WERI-Rb-1 (cell line): ENCODE results near the gene FBRSL1.

Experiments used
- DNase-seq: peaks from one replicate; pipeline ENCODE4 v3.0.0-alpha.2; 2020
- H3K27ac ChIP-seq: fragments of 250-450 bp; sonication (Bioruptor Pico); 2 replicates; pipeline ENCODE4 v1.5.1; 2020; ENCODE audit warnings: mild to moderate bottlenecking, moderate library complexity
- H3K27me3 ChIP-seq: fragments of 250-450 bp; sonication (Bioruptor Pico); 2 replicates; pipeline ENCODE4 v1.5.1; 2021; ENCODE audit warnings: mild to moderate bottlenecking, low read depth, moderate library complexity; ENCODE audit not compliant: insufficient read depth, severe bottlenecking
- H3K36me3 ChIP-seq: fragments of 250-450 bp; sonication (Bioruptor Pico); 2 replicates; pipeline ENCODE4 v1.5.1; 2020; ENCODE audit warnings: mild to moderate bottlenecking, moderate library complexity
- H3K4me3 ChIP-seq: 2 replicates; pipeline ENCODE4 v1.5.1; 2011; ENCODE audit warnings: low read depth, mild to moderate bottlenecking, control low read depth, low read length
- H3K9me3 ChIP-seq: fragments of 250-450 bp; sonication (Bioruptor Pico); 2 replicates; pipeline ENCODE4 v1.5.1; 2021; ENCODE audit warnings: mild to moderate bottlenecking, moderate library complexity; ENCODE audit not compliant: severe bottlenecking
- CTCF ChIP-seq: IDR thresholded peaks from 2 replicates; pipeline ENCODE4 v1.5.1; 2011; ENCODE audit warnings: low read depth, mild to moderate bottlenecking, control low read depth, inconsistent platforms, low read length

FBRSL1 gene

DNA sequence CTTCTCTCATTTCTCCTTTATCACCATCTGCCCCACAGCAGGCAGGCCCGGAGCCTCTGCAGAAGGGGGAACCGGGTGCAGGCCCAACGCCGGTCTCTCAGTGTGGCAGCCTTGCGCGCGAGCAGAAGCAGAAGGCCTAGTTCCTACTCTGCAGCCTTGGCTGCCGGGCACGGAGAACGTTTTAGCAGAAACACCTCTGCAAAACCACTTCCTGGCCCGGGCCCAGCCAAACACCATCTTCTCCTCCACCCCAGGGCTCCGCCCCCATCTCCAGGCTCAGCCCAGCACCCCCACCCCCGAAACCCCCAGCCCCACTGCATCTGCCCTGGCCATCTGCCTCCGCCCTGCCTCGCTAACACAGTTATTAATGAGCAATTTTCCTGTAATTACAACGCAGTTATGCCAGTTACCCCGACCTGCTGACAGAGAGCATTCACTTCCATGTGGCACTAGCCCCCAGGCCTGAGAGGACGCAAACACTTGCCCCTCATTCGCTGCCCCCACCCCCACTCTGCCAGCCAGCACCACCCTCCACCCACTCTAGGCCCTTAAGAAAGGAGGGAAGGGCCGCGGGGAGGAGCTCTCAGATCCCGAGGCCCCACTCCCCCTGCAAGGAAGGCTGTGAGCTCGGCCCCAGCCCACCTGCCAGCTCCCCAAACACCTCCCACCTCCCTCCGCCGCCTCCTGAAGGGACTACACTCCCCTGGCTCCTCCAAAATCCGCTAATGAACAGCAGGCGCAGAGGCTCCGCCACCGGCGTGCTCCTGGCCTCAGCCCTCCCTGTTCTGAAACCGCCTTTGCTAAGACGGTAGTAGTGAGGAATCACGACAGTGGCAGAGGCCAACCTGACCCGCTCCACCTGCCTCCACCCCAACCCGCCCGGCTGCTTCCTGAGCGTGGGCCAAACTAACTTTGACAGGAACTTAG lies 44.7 kb upstream of the FBRSL1 start:
- Histone ChIP-seq H3K27me3 (no peaks in the 10 kb centered on the region), H3K4me3 (peak overlapping the region; percentile 36), H3K9me3 (no peaks in the 10 kb centered on the region), H3K27ac (peak overlapping the region; percentile 99), H3K36me3 (no peaks in the 10 kb centered on the region)
- DNase-seq, result peak; percentile 90
- no peak for TF ChIP-seq CTCF

DNA sequence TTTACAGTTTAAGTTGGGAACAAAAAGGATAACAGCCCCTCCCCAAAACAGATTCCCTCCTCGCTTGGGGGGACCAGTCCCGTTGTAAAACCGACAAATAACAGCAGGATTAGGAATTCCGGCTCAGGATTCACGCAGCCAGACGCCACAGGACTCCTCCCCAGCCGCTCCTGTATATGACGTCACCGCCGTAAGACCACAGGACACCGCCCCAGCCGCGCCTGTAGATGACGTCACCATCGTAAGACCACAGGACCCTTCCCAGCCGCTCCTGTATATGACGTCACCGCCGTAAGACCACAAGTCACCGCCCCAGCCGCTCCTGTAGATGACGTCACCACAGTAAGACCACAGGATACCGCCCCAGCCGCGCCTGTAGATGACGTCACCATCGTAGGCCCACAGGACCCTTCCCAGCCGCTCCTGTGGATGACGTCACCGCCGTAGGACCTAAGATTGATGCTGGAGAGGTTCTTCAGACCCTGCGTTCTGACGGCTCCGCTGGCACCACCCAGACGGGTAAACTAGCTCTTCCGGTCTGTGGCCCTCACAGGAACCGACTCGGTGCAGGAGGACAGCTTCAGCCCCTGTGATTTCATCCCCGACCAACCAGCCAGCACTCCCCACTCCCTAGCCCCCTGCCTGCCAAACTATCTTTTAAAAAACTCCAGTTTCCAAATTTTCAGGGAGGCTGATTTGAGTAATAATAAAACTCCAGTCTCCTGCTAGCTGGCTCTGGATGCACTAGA lies 43.9 kb upstream of the FBRSL1 start:
- Histone ChIP-seq H3K27me3 (no peaks in the 10 kb centered on the region), H3K9me3 (no peaks in the 10 kb centered on the region), H3K36me3 (no peaks in the 10 kb centered on the region), H3K4me3 (peak overlapping the region; percentile 36), H3K27ac (peak overlapping the region; percentile 99)
- DNase-seq, result peak; percentile 88
- no peak for TF ChIP-seq CTCF

DNA sequence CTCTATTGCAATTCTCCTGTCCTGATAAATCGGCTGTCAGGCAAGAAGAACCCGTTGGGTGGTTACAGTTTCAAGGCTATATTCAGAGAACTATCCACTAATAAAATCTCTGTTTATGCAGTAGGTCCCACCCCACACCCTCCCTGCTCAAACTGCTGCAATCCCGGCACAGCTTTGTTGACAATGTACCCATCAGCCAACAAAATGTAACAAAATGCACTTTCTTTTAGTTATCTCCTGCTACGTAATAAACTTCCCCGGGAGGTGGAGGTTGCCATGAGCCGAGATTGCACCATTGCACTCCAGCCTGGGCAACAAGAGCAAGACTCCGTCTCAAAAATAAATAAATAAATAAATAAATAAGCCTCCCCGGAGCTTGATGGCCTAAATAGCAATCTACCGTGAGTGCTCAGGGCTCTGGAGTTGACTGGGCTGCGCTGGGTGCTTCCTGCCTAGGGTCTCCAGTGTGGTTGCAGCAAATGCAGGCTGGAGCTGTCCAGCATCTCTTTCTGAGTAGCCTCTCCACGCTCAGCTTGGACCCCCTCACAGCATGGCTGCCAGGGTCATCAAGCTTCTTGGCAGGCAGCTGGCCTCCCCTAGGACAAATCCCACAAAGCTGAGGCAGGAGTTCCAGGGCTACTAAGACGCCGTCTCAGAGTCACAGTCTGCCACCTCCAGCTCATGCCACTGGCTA lies 43.2 kb upstream of the FBRSL1 start:
- Histone ChIP-seq H3K4me3 (no peak overlapping the region), H3K27ac (peak overlapping the region; percentile 99), H3K9me3 (no peaks in the 10 kb centered on the region), H3K36me3 (no peaks in the 10 kb centered on the region), H3K27me3 (no peaks in the 10 kb centered on the region)
- DNase-seq, result peak; percentile 39
- TF ChIP-seq CTCF, result no peak

GRCh38 chr12:132447327-132447720 lies 42.6 kb upstream of the FBRSL1 start:
- H3K9me3 ChIP-seq, result no peaks in the 10 kb centered on the region
- DNase-seq, result no peak
- no peaks in the 10 kb centered on the region for H3K27me3 ChIP-seq
- no peak for TF ChIP-seq CTCF
- H3K27ac ChIP-seq, result peak overlapping the region; percentile 99
- H3K36me3 ChIP-seq, result no peaks in the 10 kb centered on the region
- H3K4me3 ChIP-seq, result no peak overlapping the region

DNA sequence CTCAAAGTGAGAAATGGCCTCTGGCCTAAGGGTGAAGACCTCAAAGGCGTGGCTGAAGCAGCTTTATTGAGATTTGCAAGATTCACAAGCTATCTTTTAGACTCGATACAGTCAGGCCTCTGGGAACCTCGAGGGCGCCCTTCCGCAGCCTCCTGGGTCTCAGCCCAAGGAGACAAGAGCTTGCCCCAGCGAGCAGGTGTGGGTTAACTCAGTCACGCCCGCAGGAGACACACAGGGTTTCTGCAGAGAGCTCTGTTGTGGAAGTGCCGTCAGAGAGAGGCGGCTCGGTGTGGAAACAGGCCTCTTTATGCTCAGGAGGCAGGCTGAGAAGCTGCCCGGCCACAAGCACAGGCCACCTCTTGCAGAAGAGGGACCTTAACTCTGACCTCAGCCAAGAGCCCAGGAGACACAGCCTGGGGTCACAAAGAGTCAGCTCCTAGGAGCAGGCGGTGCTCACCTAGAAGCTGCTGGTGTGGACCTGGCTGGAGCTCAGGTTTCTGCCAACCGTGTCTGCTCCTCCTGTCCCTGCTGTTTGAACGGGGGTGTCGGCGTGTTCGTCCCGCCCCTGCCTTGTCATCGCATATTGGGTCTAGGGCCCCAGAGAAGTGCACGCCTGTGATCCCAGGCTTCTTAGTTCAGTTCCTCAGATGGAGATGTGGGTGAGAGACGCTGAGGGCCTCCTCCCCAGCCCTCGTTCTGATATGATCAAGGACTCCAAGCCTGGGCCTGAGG lies 42.1 kb upstream of the FBRSL1 start:
- no peaks in the 10 kb centered on the region for H3K27me3 ChIP-seq
- no peaks in the 10 kb centered on the region for H3K9me3 ChIP-seq
- H3K36me3 ChIP-seq, result no peaks in the 10 kb centered on the region
- TF ChIP-seq CTCF, result no peak
- no peak for DNase-seq
- no peak overlapping the region for H3K4me3 ChIP-seq
- peak overlapping the region; percentile 99 for H3K27ac ChIP-seq
